Bladder microvascular endothelial cell (primary cell): ENCODE data around the gene CABP2. TPM values are rescaled to one million over a fixed set of nuclear protein-coding genes. Genes with fewer than 3 reads are reported as not detected.

Experiments used
- total RNA-seq: library from RNA; depleted of rRNA; stranded (reverse); fragments of >200 nt; gene quantifications from 2 replicates; pipeline ENCODE4 v1.2.3, GENCODE V29; 2014

The CABP2 gene
- total RNA-seq: not detected in 2 replicates

DNA sequence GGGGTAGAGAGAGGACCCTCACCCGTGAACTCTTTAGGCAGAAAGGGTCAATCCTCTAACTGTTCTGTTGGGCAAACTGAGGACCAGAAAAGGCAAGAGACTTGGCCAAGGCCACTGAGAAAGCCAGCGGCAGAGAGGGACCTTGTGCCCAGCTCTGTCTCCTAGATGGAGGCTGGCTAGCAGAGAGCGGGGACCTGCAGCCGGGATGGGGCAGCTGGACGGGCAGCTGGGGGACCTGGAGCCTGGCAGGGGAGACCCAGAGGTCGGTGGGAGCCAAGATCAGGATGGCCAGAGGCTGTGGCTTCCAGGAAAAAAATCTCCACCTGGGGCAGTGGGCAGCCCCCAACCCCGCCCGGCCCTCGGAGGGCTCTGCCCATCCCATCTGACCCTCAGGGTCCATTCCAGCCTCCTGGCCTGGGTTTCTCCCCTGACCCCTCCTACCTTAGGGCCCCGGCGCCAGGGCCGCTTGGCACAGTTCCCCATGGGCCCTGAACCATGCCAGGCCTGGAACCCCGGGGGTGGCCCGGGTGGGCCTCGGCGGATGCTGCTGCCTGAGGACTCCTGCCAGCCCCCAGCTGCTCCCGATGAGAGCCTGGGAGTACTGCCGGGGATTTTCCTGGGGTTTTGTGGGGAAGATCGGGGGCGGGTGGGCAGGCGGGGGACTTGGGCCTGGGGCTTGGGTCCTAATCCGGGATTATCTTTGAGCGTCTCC, at the start of gene CABP2:
Gene CABP2 (minus strand): TSS at position 603 of the 712 bp plus-strand sequence. CDS start 120 bp downstream, at position 483.

DNA sequence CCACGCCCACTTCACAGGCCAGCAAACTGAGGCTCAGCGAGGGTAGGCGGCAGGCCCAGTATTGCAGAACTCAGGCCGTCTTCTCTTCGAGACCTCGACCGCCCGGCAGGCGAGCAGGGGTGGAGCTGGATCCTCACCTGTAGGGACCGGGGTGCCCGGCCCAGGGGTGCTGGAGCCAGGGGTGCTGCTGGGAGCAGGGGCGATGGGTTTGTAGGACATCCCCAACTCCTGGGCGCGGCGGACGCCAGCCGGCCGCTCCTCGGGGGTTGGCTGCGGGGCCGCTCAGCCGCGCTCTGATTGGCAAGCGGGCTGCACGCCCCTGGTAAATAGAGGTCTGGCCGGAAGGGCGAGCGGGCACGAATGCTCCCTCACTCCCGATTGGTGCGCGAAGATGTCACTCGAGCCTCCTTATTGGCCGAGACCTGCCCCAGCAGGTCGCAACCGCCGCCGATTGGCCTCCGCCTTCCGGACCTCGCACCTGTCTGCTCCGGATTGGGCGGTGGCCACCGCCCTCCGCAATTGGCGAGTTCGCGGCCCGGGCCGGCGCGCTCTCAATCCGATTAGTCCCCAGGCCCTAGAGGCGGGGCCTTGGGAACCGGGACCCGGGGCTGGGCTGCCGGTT, 15.3 kb downstream of the CABP2 start, which contains the start of gene CDK2AP2:
Gene CDK2AP2 (minus strand): TSS at position 299 of the 622 bp plus-strand sequence. CDS start 80 bp downstream, at position 219.

DNA sequence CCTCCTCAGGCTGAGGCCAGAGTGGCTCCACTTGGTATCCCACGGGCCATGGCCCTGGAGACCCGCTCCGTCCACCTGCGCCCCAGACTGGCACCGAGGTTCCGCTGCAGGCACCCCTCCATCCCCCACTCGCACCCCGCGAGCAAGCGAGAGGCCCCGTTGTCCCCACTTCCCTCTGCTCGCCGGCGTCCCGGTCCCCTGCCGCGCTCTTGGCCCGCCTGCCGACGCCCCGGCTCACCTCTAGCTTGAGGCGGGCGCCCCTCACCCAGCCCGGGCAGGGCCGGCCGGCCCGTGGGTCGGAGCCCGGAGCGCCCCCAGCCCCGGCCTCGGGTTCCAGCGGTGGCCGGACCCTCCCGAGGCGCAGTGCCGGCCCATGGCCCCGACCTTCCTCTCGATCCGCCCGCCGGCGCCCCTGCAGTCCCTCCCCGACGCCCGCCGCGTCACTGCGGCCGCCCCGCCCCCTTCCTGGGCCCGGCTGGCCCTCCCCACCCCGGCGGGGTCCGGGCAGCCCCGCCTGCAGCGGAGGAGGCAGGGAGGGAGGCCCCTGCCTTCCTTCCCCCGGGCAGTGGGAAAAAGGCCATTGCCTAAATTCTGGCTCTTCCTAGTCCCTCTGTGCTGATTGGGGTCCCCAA, 18.2 kb downstream of the CABP2 start, which contains the start of gene PITPNM1:
Gene PITPNM1 (minus strand): TSS at position 414 of the 632 bp plus-strand sequence. CDS start 1,183 bp downstream, outside the sequence.

DNA sequence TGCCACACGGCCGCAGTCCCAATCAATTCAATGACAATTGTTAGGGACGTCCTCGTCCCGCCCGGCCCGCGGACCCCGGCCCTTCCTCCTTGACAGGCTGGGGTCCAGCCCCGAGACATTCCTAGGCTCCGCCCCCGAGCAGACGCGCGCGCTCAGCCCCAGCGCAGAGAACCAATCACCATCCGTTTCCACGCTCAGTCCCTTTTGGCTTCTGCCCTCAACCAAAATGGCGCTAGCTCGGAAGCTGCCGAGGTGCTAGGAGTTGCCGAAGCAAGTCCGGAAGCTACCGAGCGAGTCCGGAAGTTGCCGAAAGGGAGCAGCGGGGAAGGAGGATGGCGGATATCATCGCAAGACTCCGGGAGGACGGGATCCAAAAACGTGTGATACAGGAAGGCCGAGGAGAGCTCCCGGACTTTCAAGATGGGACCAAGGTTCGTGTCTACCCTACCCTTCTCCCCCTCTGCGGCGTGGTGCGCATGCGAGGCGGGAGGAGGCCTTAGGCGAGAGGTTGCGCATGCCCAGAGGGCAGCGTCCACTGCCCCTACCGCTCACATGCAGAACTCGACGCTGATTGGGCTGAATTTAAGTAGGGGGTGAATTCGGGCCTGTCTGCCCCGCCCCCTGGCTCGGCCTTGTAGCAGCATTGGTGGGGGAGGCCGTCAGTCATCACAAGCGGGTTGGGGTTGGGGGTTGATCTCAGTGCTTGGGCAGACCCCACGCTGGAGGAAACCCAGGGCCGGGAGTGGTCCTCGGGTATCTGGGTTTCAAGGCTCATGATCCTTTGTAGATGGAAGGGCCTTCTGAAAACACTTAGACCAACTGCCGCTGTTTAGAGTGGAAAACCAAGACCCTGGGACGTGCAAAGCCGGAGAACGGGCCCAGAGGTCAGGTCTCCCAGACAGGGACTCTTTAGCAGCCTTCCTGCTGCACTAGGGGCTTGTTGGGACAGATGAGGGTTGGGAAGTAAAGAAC, 40.1 kb downstream of the CABP2 start, which contains the start of gene AIP:
Gene AIP (plus strand): TSS at position 200 of the 972 bp plus-strand sequence. CDS start 133 bp downstream, at position 333.

Other genes with a start within 250 kb of the CABP2 start
- gene ANKRD13D, start 234.1 kb downstream of the CABP2 start, total RNA-seq: 36.8 and 36.9 TPM in 2 replicates
- 10.0 and 14.1 TPM in 2 replicates for gene SSH3, start 219.9 kb downstream of the CABP2 start, total RNA-seq
- gene POLD4, start 169.9 kb downstream of the CABP2 start, total RNA-seq: 25.3 and 26.1 TPM in 2 replicates
- gene CLCF1, start 149.8 kb downstream of the CABP2 start, total RNA-seq: 1.9 and 2.7 TPM in 2 replicates
- 2.6 and 6.7 TPM in 2 replicates for gene RAD9A, start 131.5 kb downstream of the CABP2 start, total RNA-seq
- gene PPP1CA, start 121.6 kb downstream of the CABP2 start, total RNA-seq: 195 and 241 TPM in 2 replicates
- under 0.01 and 0.16 TPM in 2 replicates for gene TBC1D10C, start 119.4 kb downstream of the CABP2 start, total RNA-seq
- gene CARNS1, start 107.8 kb downstream of the CABP2 start, total RNA-seq: under 0.01 and 0.19 TPM in 2 replicates
- 27.4 and 29.8 TPM in 2 replicates for gene RPS6KB2, start 95.0 kb downstream of the CABP2 start, total RNA-seq
- gene PTPRCAP, start 85.8 kb downstream of the CABP2 start, total RNA-seq: 0.49 and 1.1 TPM in 2 replicates
- gene CORO1B, start 80.0 kb downstream of the CABP2 start, total RNA-seq: 168 and 215 TPM in 2 replicates
- gene GPR152, start 70.7 kb downstream of the CABP2 start, total RNA-seq: not detected in 2 replicates
- gene CABP4, start 68.1 kb downstream of the CABP2 start, total RNA-seq: 2.9 and 3.1 TPM in 2 replicates
- 18.5 and 42.5 TPM in 2 replicates for gene TMEM134, start 54.2 kb downstream of the CABP2 start, total RNA-seq
- 96.8 and 108 TPM in 2 replicates for gene AIP, start 40.4 kb downstream of the CABP2 start, total RNA-seq
- gene PITPNM1, start 18.1 kb downstream of the CABP2 start, total RNA-seq: 5.0 and 8.2 TPM in 2 replicates
- 19.2 and 22.7 TPM in 2 replicates for gene CDK2AP2, start 15.3 kb downstream of the CABP2 start, total RNA-seq
- 693 and 847 TPM in 2 replicates for gene GSTP1, start 60.4 kb upstream of the CABP2 start, total RNA-seq
- gene NDUFV1, start 83.5 kb upstream of the CABP2 start, total RNA-seq: 170 and 189 TPM in 2 replicates
- gene NUDT8, start 106.5 kb upstream of the CABP2 start, total RNA-seq: 2.8 and 12.0 TPM in 2 replicates
- not detected in 2 replicates for gene TBX10, start 116.3 kb upstream of the CABP2 start, total RNA-seq
- gene ACY3, start 127.3 kb upstream of the CABP2 start, total RNA-seq: not detected in 2 replicates
- gene ALDH3B2, start 151.2 kb upstream of the CABP2 start, total RNA-seq: not detected in 2 replicates